H1 (cell line): ENCODE data around the gene H6PD. TPM values are rescaled to one million over a fixed set of nuclear protein-coding genes. Genes with fewer than 3 reads are reported as not detected.

Source experiments
- CTCF ChIA-PET: fragments of 300-600 bp; sonication (Branson Sonifier 250); formaldehyde crosslinking; loops from one replicate; lab custom pipeline; 2021; ENCODE audit not compliant: partially characterized antibody; lab: Charles Lee
- POLR2A ChIA-PET: fragments of 300-600 bp; sonication (Branson Sonifier 250); formaldehyde crosslinking; loops from one replicate; lab custom pipeline; 2021; ENCODE audit warnings: inconsistent platforms; ENCODE audit not compliant: partially characterized antibody; lab: Charles Lee
- DNase-seq, 2 experiments: peaks; one replicate each; pipeline versions ENCODE4 v3.0.0 to v3.0.0-alpha.2; 2010 to 2022; ENCODE audit warnings: low spot score in 2 of 2, low read depth in 1 of 2, mixed read lengths in 1 of 2
- FAIRE-seq: peaks from 2 replicates; lab custom pipeline; 2011; peaks lifted over from hg19 to GRCh38; lab: Jason Lieb, UNC
- H2AFZ ChIP-seq: 2 replicates; pipeline ENCODE4 v1.8.1; 2012; ENCODE audit warnings: low read length, inconsistent platforms
- H2AK5ac ChIP-seq: 2 replicates; pipeline ENCODE4 v1.6.1; 2013; ENCODE audit warnings: low read depth, low read length
- H2BK120ac ChIP-seq: replicated peaks from 2 replicates; pipeline ENCODE3; 2013; ENCODE audit warnings: low read depth, low read length, inconsistent platforms
- H2BK12ac ChIP-seq: 2 replicates; pipeline ENCODE4 v1.6.1; 2013; ENCODE audit warnings: low read depth, low read length
- H2BK15ac ChIP-seq: 2 replicates; pipeline ENCODE4 v1.6.1; 2013; ENCODE audit warnings: low read length
- H2BK20ac ChIP-seq: 2 replicates; pipeline ENCODE4 v1.6.1; 2013; ENCODE audit warnings: low read length
- H2BK5ac ChIP-seq: 2 replicates; pipeline ENCODE4 v1.6.1; 2013; ENCODE audit warnings: low read depth, low read length
- H3K14ac ChIP-seq: 2 replicates; pipeline ENCODE4 v1.6.1; 2013; ENCODE audit warnings: inconsistent platforms; ENCODE audit not compliant: insufficient read length
- H3K18ac ChIP-seq: 2 replicates; pipeline ENCODE4 v1.6.1; 2013; ENCODE audit warnings: low read length; ENCODE audit errors: extremely low read depth
- H3K23ac ChIP-seq: 2 replicates; pipeline ENCODE4 v1.6.1; 2013; ENCODE audit warnings: inconsistent platforms; ENCODE audit not compliant: insufficient read length
- H3K23me2 ChIP-seq: 2 replicates; pipeline ENCODE4 v1.6.1; 2013; ENCODE audit warnings: low read depth, low read length
- H3K27ac ChIP-seq: 2 replicates; pipeline ENCODE4 v1.6.1; 2011; ENCODE audit warnings: low read depth, low read length, inconsistent platforms
- H3K27me3 ChIP-seq, 4 experiments: replicated peaks in 1 of 4; 1 replicate in 1 of 4; 2 replicates in 3 of 4; pipeline versions ENCODE4 v1.6.1 to v1.8.1; 2011 to 2013; ENCODE audit warnings: low read length in 3 of 4, mild to moderate bottlenecking in 3 of 4, inconsistent platforms in 2 of 4, mixed read lengths in 2 of 4, moderate library complexity in 1 of 4; ENCODE audit not compliant: control insufficient read depth in 3 of 4, insufficient read depth in 3 of 4; ENCODE audit errors: extremely low read depth in 1 of 4
- H3K36me3 ChIP-seq, 4 experiments: 2 replicates each; pipeline versions ENCODE4 v1.6.1 to v1.8.1; 2011 to 2013; ENCODE audit warnings: mild to moderate bottlenecking in 4 of 4, low read length in 3 of 4, moderate library complexity in 2 of 4, control low read depth in 1 of 4, inconsistent platforms in 1 of 4; ENCODE audit not compliant: insufficient read depth in 4 of 4, control insufficient read depth in 2 of 4
- H3K4ac ChIP-seq: replicated peaks from 2 replicates; pipeline ENCODE3; 2013; ENCODE audit warnings: low read length, low read depth, mixed read lengths, inconsistent platforms; ENCODE audit not compliant: insufficient read length
- H3K4me1 ChIP-seq, 4 experiments: replicated peaks in 1 of 4; 1 replicate in 1 of 4; 2 replicates in 3 of 4; pipeline versions ENCODE4 v1.6.1 to v1.8.1; 2011 to 2013; ENCODE audit warnings: low read length in 3 of 4, inconsistent platforms in 2 of 4, mixed read lengths in 1 of 4; ENCODE audit not compliant: insufficient read depth in 4 of 4, control insufficient read depth in 3 of 4
- H3K4me2 ChIP-seq, 2 experiments: 2 replicates each; pipeline versions ENCODE4 v1.6.1 to v1.8.1; 2011 to 2013; ENCODE audit warnings: low read depth in 2 of 2, low read length in 2 of 2, control low read depth in 1 of 2, inconsistent platforms in 1 of 2, mild to moderate bottlenecking in 1 of 2; ENCODE audit not compliant: insufficient read depth in 1 of 2
- H3K4me3 ChIP-seq, 4 experiments: fragments of 200-600, 300-600 bp in 1 of 4; sonication (generic), shearing (Covaris generic), sonication (Bioruptor Twin) in 1 of 4; 2 replicates each; pipeline versions ENCODE4 v1.5.1 to v1.8.1; 2011 to 2016; ENCODE audit warnings: low read length in 4 of 4, low read depth in 3 of 4, control low read depth in 2 of 4, inconsistent platforms in 2 of 4, mild to moderate bottlenecking in 2 of 4, mixed read lengths in 1 of 4, moderate library complexity in 1 of 4; ENCODE audit not compliant: insufficient read depth in 2 of 4; ENCODE audit errors: extremely low read depth in 1 of 4
- H3K56ac ChIP-seq: replicated peaks from 2 replicates; pipeline ENCODE3; 2013; ENCODE audit warnings: low read depth, mild to moderate bottlenecking, mixed read lengths, low read length, inconsistent platforms; ENCODE audit not compliant: insufficient read length
- H3K79me1 ChIP-seq: 2 replicates; pipeline ENCODE4 v1.6.1; 2013; ENCODE audit warnings: low read depth, low read length, control low read depth
- H3K79me2 ChIP-seq, 2 experiments: 2 replicates each; pipeline versions ENCODE4 v1.6.1 to v1.8.1; 2012 to 2013; ENCODE audit warnings: low read length in 2 of 2, mild to moderate bottlenecking in 2 of 2, inconsistent platforms in 1 of 2; ENCODE audit not compliant: insufficient read depth in 2 of 2, control insufficient read depth in 1 of 2
- H3K9ac ChIP-seq, 4 experiments: replicated peaks in 1 of 4; 1 replicate in 1 of 4; 2 replicates in 3 of 4; pipeline versions ENCODE4 v1.6.1 to v1.8.1; 2011 to 2013; ENCODE audit warnings: low read depth in 3 of 4, low read length in 3 of 4, control low read depth in 2 of 4, mild to moderate bottlenecking in 2 of 4, moderate library complexity in 2 of 4, inconsistent platforms in 1 of 4; ENCODE audit errors: extremely low read depth in 1 of 4
- H3K9me3 ChIP-seq, 2 experiments: 2 replicates each; pipeline versions ENCODE4 v1.6.1 to v1.8.1; 2012 to 2013; ENCODE audit warnings: mild to moderate bottlenecking in 2 of 2, moderate library complexity in 2 of 2, control low read depth in 1 of 2, inconsistent platforms in 1 of 2, low read depth in 1 of 2, low read length in 1 of 2, mixed read lengths in 1 of 2; ENCODE audit not compliant: insufficient read depth in 2 of 2
- H4K20me1 ChIP-seq, 2 experiments: replicated peaks in 1 of 2; 2 replicates each; pipeline versions ENCODE3 to v1.8.1; 2011 to 2013; ENCODE audit warnings: inconsistent platforms in 2 of 2, low read length in 2 of 2, mild to moderate bottlenecking in 1 of 2; ENCODE audit not compliant: insufficient read depth in 2 of 2, control insufficient read depth in 1 of 2
- H4K5ac ChIP-seq: 2 replicates; pipeline ENCODE4 v1.6.1; 2013; ENCODE audit warnings: low read length, low read depth, mixed read lengths, inconsistent platforms; ENCODE audit not compliant: insufficient read length
- H4K8ac ChIP-seq: 2 replicates; pipeline ENCODE4 v1.8.0; 2013; ENCODE audit warnings: mild to moderate bottlenecking, moderate library complexity, low read length, inconsistent platforms; ENCODE audit not compliant: insufficient read depth; ENCODE audit errors: extremely low read depth
- H4K91ac ChIP-seq: replicated peaks from 2 replicates; pipeline ENCODE3; 2013; ENCODE audit warnings: low read length, mixed read lengths, inconsistent platforms; ENCODE audit not compliant: insufficient read length
- CTBP2 ChIP-seq: IDR thresholded peaks from 2 replicates; pipeline ENCODE4 v1.7.0; 2011; ENCODE audit warnings: borderline replicate concordance, mild to moderate bottlenecking, moderate library complexity, mixed read lengths, low read length; ENCODE audit not compliant: insufficient read depth, insufficient read length
- E2F6 ChIP-seq: IDR thresholded peaks from 2 replicates; pipeline ENCODE4 v1.6.1; 2012; ENCODE audit warnings: inconsistent platforms
- EZH2 ChIP-seq: fragments of 200-600 bp; sonication (generic); IDR thresholded peaks from 2 replicates; pipeline ENCODE4 v1.7.1; 2012; ENCODE audit warnings: low read depth, mild to moderate bottlenecking, moderate library complexity, low read length, inconsistent platforms; ENCODE audit not compliant: severe bottlenecking
- HDAC6 ChIP-seq: IDR thresholded peaks from one replicate; pipeline ENCODE4 v1.7.1; 2012; ENCODE audit warnings: low read depth, mild to moderate bottlenecking, inconsistent platforms, low read length, moderate library complexity
- JUND ChIP-seq: IDR thresholded peaks from 2 replicates; pipeline ENCODE4 v1.6.1; 2011; ENCODE audit warnings: mild to moderate bottlenecking, improper control_type of control experiment, low read length
- POU5F1 ChIP-seq: IDR thresholded peaks from 2 replicates; pipeline ENCODE4 v1.6.1; 2011; ENCODE audit warnings: low read depth, mild to moderate bottlenecking, low read length, moderate library complexity
- RBBP5 ChIP-seq: IDR thresholded peaks from 2 replicates; pipeline ENCODE4 v1.7.1; 2012; ENCODE audit warnings: low read depth, mild to moderate bottlenecking, inconsistent platforms, low read length, moderate library complexity, borderline replicate concordance
- RFX5 ChIP-seq: IDR thresholded peaks from 2 replicates; pipeline ENCODE4 v1.6.1; 2011; ENCODE audit warnings: low read depth, low read length, improper control_type of control experiment, borderline replicate concordance
- RXRA ChIP-seq: IDR thresholded peaks from 2 replicates; pipeline ENCODE4 v1.6.1; 2011; ENCODE audit warnings: low read depth, mild to moderate bottlenecking, low read length, moderate library complexity; ENCODE audit not compliant: insufficient read depth
- SIN3A ChIP-seq, 2 experiments: IDR thresholded peaks in 1 of 2; conservative IDR thresholded peaks in 1 of 2; 2 replicates each; pipeline ENCODE4 v1.6.1; 2011 to 2012; ENCODE audit warnings: low read length in 2 of 2, improper control_type of control experiment in 1 of 2, low read depth in 1 of 2, mild to moderate bottlenecking in 1 of 2
- SIRT6 ChIP-seq: IDR thresholded peaks from one replicate; pipeline ENCODE4 v1.7.1; 2012; ENCODE audit warnings: low read length, inconsistent platforms
- SIX5 ChIP-seq: IDR thresholded peaks from 2 replicates; pipeline ENCODE4 v1.6.1; 2011; ENCODE audit warnings: mild to moderate bottlenecking, low read depth, low read length
- SP4 ChIP-seq: IDR thresholded peaks from 2 replicates; pipeline ENCODE4 v1.6.1; 2012; ENCODE audit warnings: low read length, inconsistent platforms
- WGBS, 2 experiments: shearing (Covaris generic) in 1 of 2; methylation state at CpG; one replicate each; pipeline versions ENCODE4 v1.1.6 to v1.1.7; 2013 to 2015; ENCODE audit warnings: low lambda C conversion rate in 2 of 2, mixed read lengths in 2 of 2, inconsistent platforms in 1 of 2, low coverage in 1 of 2, missing lambda C conversion rate in 1 of 2; ENCODE audit not compliant: insufficient replicate concordance in 2 of 2, insufficient coverage in 1 of 2, insufficient read length in 1 of 2; ENCODE audit errors: extremely low coverage in 1 of 2, missing lambda C conversion rate in 1 of 2; 5-methylcytosine and 5-hydroxymethylcytosine counted together
- polyA plus RNA-seq, 7 experiments: library from polyadenylated mRNA; depleted of rRNA in 3 of 7; stranded (reverse) in 5 of 7; unstranded in 2 of 7; fragments of >200 nt in 5 of 7; fragments of 200-250 nt in 2 of 7; gene quantifications; 1 replicate in 5 of 7; 2 replicates in 1 of 7; 4 replicates in 1 of 7; pipeline versions ENCODE4 v1.2.1 to v1.2.3, GENCODE V29; 2011 to 2013; ENCODE audit warnings: missing spikeins in 2 of 7, mixed read lengths in 2 of 7
- total RNA-seq: library from RNA; stranded (reverse); fragmentation: NEBNext Ultra II Directional; extraction: Animal tissue kit (Norgen Biotek cat#: 25700); gene quantifications from 2 replicates; pipeline ENCODE4 v1.2.1, GENCODE V29; 2021

H6PD gene
- total and polyA plus RNA-seq, 2 of the 8 experiments (the other 6 are each of a cell fraction or from before 2014, with no cell fraction given): 3.6 to 3.8 TPM

GRCh38 chr1:9247894-9248293, 13.3 kb downstream of the H6PD start:
- Histone ChIP-seq H3K27me3 (no peaks in the 10 kb centered on the region; a peak in 1 of 7 replicates), H3K56ac (no peak overlapping the region), H3K36me3 (no peaks in the 10 kb centered on the region), H3K4me2 (no peak overlapping the region), H2BK5ac (no peak overlapping the region), H2BK15ac (0 out of 2 replicates have a peak overlapping the region, but pooled peaks have one; percentile 61), H4K20me1 (peaks cover 0 to 1% of the 10 kb centered on the region in 2 experiments), H3K18ac (no peak overlapping the region), H3K14ac (no peak overlapping the region), H2BK20ac (no peak overlapping the region), H3K9ac (no peak overlapping the region), H2AFZ (no peak overlapping the region), H2BK12ac (no peak overlapping the region), H3K23me2 (no peaks in the 10 kb centered on the region), H3K9me3 (no peaks in the 10 kb centered on the region), H4K91ac (no peak overlapping the region), H3K4me1 (peaks cover 7 to 28% (median 22%) of the 10 kb centered on the region in 4 experiments), H4K5ac (no peak overlapping the region), H3K4me3 (no peak overlapping the region), H2AK5ac (no peak overlapping the region), H3K79me1 (no peaks in the 10 kb centered on the region), H3K23ac (no peak overlapping the region), H3K27ac (no peak overlapping the region), H2BK120ac (no peak overlapping the region), H3K79me2 (no peaks in the 10 kb centered on the region), H4K8ac (no peak overlapping the region), H3K4ac (no peak overlapping the region)
- FAIRE-seq: no peak
- ChIA-PET CTCF (interaction anchor here (0.7 to 12.2 kb wide), 17 partner anchors 15 to 208 kb away, joined by 3 to 127 read pairs (median 5); partner anchors contain the start of gene H6PD), POLR2A (interaction anchor here (0.6 to 2.2 kb wide), 3 partner anchors 12 to 753 kb away, joined by 3 to 8 read pairs (median 4); no protein-coding TSS in a partner anchor)
- DNase-seq: no peak
- 92% methylated on average over 18 of the region's 18 CpGs; no CpG with 5 or more reads in 1 of the 2 experiments for WGBS, 2 experiments
- no peak for TF ChIP-seq SIN3A (conservative IDR thresholded peaks at IDR 0.05 in 1 of 2, IDR thresholded peaks at IDR 0.05 in 1 of 2; ENCODE audit: low read depth in 1 of 2, low read length in 2 of 2)
- TF ChIP-seq HDAC6: no peak
- no peak for TF ChIP-seq RXRA
- no peak for TF ChIP-seq CTBP2
- TF ChIP-seq RFX5: no peak
- TF ChIP-seq SIRT6: no peak
- no peak for TF ChIP-seq SIX5
- no peak for TF ChIP-seq E2F6
- no peak for TF ChIP-seq JUND
- no peak for TF ChIP-seq POU5F1
- no peak for TF ChIP-seq SP4
- no peak for TF ChIP-seq RBBP5
- no peak for TF ChIP-seq EZH2
